Mesenteric fat pad (tissue), 1 donor: ENCODE results near the gene HBS1L. TPM values are rescaled to one million over a fixed set of nuclear protein-coding genes. Genes with fewer than 3 reads are reported as not detected.

Experiments used
- DNase-seq: peaks from one replicate; pipeline ENCODE4 v3.0.0-alpha.2; 2020; ENCODE audit warnings: low spot score
- total RNA-seq: library from RNA; stranded (reverse); fragmentation: NEBNext Ultra II Directional; extraction: Animal tissue kit (Norgen Biotek cat#: 25700); gene quantifications from one replicate; pipeline ENCODE4 v1.2.1, GENCODE V29; 2021
- donor health status: DM: yes; HTN: yes; CAD: no.

HBS1L gene
- total RNA-seq, 1 donor from 2014 or later: 66.4 TPM

DNA sequence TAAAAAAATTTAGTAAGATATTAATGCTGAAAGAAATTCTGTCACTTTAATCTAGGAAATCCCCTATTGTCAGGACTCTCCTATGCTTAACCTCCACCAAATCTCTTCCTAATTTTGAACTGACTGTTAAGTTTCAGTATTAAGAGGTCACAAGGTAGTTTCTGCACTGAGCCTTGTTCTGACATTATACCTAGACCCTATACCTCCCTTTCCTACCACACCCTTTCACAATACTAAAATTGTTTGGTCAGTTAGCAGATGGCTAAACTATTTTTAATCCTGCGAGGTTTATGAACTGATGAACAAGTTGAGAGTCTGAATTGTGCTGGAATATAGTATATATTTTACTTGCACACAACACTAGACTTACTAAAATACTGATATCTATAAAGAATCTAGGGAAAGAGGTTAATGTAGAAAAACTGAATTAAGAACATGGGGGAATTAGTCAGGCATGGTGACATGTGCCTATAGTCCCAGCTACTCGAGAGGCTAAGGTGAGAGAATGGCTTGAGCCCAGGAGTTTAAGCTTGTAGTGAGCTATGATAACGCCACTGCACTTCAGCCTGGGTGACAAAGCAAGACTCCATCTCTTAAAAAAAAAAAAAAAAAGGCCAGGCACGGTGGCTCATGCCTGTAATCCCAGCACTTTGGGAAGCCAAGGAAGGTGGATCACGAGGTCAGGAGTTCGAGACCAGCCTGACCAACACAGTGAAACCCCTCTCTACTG is 51.5 kb downstream of the HBS1L start:
- no peak for DNase-seq

GRCh38 chr6:135002229-135002844 is 52.3 kb downstream of the HBS1L start:
- no peak for DNase-seq

DNA sequence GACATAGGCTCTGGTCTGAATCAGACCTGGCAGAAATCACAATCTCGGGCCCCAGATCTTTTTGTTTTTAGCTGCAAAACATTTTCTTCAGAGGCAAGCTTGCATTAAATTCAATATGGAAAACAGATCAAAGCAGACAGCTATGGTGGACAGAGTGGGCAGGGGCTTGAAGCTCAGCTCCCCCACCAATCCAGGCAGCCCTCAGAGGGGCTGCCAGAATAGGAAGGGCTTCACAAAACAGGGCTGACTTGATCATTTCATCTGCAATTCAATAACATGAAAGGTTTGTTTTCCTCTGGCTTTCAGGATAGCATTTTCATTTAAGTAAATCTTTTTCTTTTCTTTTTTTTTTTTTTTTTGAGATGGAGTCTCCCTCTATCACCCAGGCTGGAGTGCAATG is 55.5 kb downstream of the HBS1L start:
- no peak for DNase-seq

DNA sequence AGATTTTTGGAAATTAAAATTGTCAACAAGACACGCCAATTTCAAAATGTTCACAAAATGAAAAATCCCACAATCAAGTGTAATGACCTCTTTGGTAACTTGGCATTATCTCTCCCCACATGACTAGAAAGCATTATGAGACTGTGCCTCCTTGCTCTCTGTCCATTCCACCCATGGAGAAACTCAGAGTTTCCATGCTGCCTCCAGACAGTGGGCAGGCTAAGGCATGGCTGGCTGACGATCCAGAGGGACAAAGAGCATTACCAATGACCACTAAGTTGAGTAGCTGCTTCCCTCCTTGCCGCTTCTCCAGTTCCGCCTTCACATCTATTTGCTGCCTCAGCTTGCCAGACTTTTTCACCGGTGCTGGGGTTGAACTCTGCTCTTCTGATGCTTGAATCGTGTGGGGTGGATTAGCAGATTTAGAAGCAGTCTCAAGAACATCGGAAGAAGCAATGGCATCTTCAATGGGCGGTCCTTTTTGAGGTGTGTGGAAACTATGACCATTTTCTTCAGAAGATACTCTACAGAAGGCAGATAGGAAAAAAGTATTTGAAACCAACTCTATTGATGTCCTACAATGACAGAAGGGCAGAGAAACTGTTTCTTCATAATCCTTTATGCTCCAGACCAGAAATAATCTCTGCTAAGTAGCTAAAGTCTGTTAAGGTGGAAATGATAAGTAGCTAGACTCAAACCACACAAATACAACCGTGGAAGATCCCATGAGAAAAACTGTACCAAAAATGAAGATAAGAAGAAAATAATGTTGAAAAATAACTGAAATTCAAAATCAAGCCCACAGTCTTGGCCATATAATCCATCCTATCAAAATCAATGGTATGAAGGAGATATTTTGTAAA is 57.3 kb downstream of the HBS1L start:
- DNase-seq: no peak

- no peak for DNase-seq
Measured at GRCh38 chr6:134995536-134995935, 59.1 kb downstream of the HBS1L start.

GRCh38 chr6:134994431-134994830 is 60.2 kb downstream of the HBS1L start:
- no peak for DNase-seq

GRCh38 chr6:134992155-134992554 is 62.5 kb downstream of the HBS1L start:
- DNase-seq: no peak

GRCh38 chr6:134990262-134990661 is 64.4 kb downstream of the HBS1L start:
- no peak for DNase-seq

DNA sequence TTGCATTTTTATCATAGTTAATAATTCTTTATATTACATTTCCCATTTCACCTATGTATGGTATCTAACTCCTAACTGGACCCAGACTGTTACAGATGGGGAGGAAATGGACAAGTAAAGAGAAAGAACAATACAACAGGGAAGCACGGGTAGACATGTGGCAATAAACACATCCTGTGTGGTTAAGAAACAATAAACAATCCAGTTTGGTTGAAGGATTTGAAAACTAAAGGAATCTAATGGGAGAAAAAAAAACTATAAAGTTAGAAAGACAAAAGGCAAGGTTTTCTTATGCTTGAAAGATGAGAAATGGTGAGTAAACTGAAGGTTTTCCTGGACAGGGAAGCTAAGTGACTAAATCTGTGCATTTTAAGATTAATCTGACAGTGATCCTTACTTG is 69.8 kb downstream of the HBS1L start:
- DNase-seq: no peak

DNA sequence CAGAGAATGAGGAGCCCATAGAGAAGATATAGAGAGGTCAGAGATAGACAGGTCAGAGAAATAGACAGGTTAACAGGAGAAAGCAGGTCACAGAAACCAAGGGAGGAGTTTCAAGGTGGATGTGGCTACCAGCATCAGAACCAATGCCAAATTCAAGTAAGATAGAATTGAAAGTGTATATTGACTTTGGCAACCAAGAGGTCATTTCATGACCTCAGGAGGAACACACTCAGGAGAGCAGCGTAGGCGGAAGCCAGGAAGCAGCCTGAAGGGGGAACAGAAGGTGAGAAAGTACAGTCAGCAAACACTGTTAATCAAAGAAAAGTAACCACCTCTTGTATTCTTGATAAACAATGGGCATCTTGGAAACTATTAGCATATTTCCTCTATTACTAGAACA is 70.8 kb downstream of the HBS1L start:
- DNase-seq: no peak

GRCh38 chr6:134982161-134982560 is 72.5 kb downstream of the HBS1L start:
- DNase-seq: no peak

DNA sequence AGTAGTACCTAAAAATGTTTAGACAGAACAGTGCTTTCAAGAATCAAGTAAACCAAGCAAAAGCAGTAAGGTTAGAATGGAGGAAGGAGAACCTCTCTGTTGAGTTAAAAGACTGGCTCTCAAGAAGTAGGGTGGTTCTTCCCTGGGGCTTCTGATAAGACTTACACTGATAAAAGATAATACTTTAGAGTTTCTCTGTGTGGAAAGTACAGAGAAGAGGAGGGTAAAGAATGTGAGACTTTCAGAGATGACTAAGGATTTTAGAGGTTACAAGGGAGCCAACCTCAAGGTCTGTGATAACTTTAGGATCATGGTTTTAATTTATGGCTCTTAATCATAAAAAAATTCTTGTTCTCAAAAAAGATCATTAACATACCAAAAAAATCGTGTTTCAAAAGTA is 73.8 kb downstream of the HBS1L start:
- DNase-seq: no peak

DNA sequence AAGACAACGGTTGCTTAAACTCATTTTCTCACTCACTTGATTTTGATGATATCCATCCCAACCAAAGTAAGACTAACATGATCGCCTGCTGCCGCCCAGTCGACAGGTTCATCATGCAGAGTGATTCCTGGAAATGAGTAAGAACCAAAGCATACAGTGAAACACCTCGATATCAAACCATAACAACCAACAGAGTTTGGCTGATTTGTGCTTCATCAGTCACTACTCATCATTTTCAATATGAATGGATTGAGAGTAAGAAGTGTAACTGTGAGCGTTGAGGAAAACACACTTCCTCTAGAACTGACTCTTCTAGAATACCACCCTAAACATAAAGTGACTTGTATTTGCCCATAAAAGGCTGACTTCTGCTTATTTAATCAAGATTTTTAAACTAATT is 75.5 kb downstream of the HBS1L start:
- DNase-seq: no peak

GRCh38 chr6:134974370-134974769 is 80.3 kb downstream of the HBS1L start:
- no peak for DNase-seq

- DNase-seq: no peak
Measured at GRCh38 chr6:134967711-134968110, 86.9 kb downstream of the HBS1L start.

GRCh38 chr6:134964451-134965203 is 90.0 kb downstream of the HBS1L start:
- no peak for DNase-seq

- no peak for DNase-seq
Measured at GRCh38 chr6:134962421-134962820, 92.2 kb downstream of the HBS1L start.

GRCh38 chr6:134961366-134961765 is 93.3 kb downstream of the HBS1L start:
- DNase-seq: no peak

GRCh38 chr6:134959603-134960002 is 95.0 kb downstream of the HBS1L start:
- no peak for DNase-seq

- DNase-seq: no peak
Measured at GRCh38 chr6:134956676-134957075, 97.9 kb downstream of the HBS1L start.

DNA sequence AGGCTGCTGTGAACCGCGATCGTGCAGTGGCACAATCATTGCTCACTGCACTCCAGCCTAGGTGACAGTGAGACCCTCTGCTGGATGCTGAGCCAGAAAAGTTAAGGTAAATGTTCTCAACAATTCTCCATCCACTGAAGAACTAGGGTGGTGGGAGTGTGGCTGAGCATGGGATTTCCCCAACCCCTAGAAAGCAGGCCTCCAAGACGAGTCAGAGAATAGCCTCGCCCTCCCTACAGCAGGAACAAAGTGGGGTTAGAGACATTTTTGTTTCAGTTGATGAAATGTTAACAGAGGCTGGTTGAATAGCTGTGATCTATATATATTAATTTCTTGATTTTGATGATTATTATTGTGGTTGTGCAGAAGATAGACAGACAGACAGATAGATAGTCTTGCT is 98.6 kb downstream of the HBS1L start:
- DNase-seq: no peak
